ENCODE data around the gene KLHL8. TPM values are rescaled to one million over a fixed set of nuclear protein-coding genes. Genes with fewer than 3 reads are reported as not detected.

The KLHL8 gene
- total RNA-seq, 4 donors from 2014 or later: 9.4 to 18.7 (median 13.6) TPM

DNA sequence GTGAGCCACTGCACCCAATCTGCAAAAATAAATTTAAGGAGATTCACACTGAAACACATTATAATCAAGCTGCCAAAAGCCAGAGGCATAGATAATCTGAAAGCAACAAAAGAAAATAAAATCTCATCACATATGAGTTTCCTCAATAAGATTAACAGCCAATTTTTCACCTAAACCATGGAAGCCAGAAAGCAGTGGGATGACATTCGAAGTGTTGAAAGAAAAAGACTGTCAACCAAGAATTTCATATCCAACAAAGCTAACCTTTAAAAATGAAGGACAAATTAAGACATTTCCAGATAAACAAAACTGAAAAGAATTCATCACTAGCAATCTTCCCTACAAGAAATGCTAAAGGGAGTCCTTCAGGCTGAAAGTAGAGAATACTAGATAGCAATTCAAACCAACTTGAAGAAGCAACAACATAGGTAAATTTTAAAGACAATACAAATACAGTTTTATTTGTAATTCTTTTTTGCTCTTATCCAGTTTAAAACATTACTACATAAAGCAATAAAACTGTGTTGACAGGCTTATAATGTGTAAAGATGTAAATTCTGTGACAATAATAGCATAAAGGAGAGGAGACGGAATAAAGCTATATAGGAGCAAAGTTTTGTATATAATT lies 23.1 kb upstream of the KLHL8 start:
- H3K36me3 ChIP-seq: no peaks in the 10 kb centered on the region
- no peak for DNase-seq
- H3K27me3 ChIP-seq: no peaks in the 10 kb centered on the region
- intact Hi-C loops (cut with DNase I; ENCODE audit: low total_unique reads): no loop called here
- H3K4me1 ChIP-seq: peaks cover 0 to 11% (median 7%) of the 10 kb centered on the region in 4 donors
- no peak overlapping the region for H3K27ac ChIP-seq
- WGBS, 2 donors (ENCODE audit: low coverage in 1 of 2): 84 to 89% methylated on average over 2 of the region's 2 CpGs
- in situ Hi-C loops (cut with MboI; ENCODE audit: low pct_ligation_motif_present in 1 of 4, low pct_unique_long_range_greater_than_20kb in 1 of 4, low sequenced_read_pairs in 3 of 4): loop anchor here in 3 of 4 donors (25.0 kb wide), 1 partner anchor 331 kb away; no protein-coding TSS in a partner anchor
- no peak overlapping the region for H3K4me3 ChIP-seq
- TF ChIP-seq, protein P1, sequence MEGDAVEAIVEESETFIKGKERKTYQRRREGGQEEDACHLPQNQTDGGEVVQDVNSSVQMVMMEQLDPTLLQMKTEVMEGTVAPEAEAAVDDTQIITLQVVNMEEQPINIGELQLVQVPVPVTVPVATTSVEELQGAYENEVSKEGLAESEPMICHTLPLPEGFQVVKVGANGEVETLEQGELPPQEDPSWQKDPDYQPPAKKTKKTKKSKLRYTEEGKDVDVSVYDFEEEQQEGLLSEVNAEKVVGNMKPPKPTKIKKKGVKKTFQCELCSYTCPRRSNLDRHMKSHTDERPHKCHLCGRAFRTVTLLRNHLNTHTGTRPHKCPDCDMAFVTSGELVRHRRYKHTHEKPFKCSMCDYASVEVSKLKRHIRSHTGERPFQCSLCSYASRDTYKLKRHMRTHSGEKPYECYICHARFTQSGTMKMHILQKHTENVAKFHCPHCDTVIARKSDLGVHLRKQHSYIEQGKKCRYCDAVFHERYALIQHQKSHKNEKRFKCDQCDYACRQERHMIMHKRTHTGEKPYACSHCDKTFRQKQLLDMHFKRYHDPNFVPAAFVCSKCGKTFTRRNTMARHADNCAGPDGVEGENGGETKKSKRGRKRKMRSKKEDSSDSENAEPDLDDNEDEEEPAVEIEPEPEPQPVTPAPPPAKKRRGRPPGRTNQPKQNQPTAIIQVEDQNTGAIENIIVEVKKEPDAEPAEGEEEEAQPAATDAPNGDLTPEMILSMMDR (IDR thresholded peaks at IDR 0.05): no peak
- TF ChIP-seq POLR2AphosphoS5 (IDR thresholded peaks at IDR 0.05) (no peak), POLR2A (IDR thresholded peaks at IDR 0.05) (no peak), EP300 (IDR thresholded peaks at IDR 0.05; ENCODE audit: low read depth) (no peak)
- H3K9me3 ChIP-seq: peaks cover 17 to 24% of the 10 kb centered on the region in 2 donors

DNA sequence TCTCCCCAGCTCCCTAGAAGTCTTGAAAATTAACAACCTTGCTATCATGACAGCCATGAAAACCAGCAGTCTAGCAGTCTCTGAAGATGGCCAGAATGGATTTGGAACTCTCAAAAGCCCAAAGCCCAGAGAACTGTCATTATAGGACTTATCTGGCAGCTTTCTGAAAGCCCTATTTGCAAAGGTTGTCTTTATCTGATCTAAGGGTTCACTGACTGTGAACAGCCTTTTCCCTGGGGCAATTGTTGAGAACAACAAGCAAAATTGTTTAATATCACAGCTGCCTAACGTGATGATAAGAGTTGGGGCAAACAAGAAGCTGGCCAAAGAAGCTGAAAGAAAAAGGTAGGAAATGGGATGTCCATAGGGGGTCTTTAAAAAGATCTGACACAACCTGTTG lies 20.9 kb upstream of the KLHL8 start:
- intact Hi-C loops (cut with DNase I; ENCODE audit: low total_unique reads) (no loop called here), in situ Hi-C loops (cut with MboI; ENCODE audit: low pct_ligation_motif_present in 1 of 4, low pct_unique_long_range_greater_than_20kb in 1 of 4, low sequenced_read_pairs in 3 of 4) (loop anchor here in 3 of 4 donors (25.0 kb wide), 1 partner anchor 329 kb away; no protein-coding TSS in a partner anchor)
- no peak for DNase-seq
- Histone ChIP-seq H3K27me3 (no peaks in the 10 kb centered on the region), H3K27ac (no peak overlapping the region), H3K9me3 (peaks cover 17 to 24% of the 10 kb centered on the region in 2 donors), H3K36me3 (no peaks in the 10 kb centered on the region), H3K4me3 (no peak overlapping the region), H3K4me1 (peaks cover 0 to 12% (median 7%) of the 10 kb centered on the region in 4 donors)
- WGBS, 2 donors (ENCODE audit: low coverage in 1 of 2): 73 to 100% methylated on average over 1 of the region's 1 CpG
- TF ChIP-seq, protein P1 (IDR thresholded peaks at IDR 0.05): no peak
- TF ChIP-seq POLR2AphosphoS5 (IDR thresholded peaks at IDR 0.05): no peak
- no peak for TF ChIP-seq EP300 (IDR thresholded peaks at IDR 0.05; ENCODE audit: low read depth)
- TF ChIP-seq POLR2A (IDR thresholded peaks at IDR 0.05): no peak

DNA sequence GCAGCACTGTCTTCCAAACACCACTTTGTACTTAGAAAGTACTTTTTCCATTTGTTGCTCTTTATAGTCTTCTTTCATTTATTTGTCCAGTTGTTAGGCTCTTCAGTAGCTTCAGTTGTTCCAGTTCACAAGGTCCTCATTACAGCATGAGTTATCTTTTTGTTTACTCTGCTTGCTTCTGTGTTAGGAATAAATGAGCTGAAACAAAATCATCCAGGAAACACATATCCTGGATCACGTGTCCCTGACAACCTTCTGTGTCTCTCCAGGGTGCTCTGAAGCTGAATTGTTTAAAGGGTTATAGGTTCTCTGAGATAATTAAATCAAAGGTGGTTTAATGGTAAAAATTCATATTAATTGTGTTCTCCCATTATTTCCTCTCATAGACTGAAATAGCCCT lies 19.9 kb upstream of the KLHL8 start:
- intact Hi-C loops (cut with DNase I; ENCODE audit: low total_unique reads): no loop called here
- WGBS, 2 donors (ENCODE audit: low coverage in 1 of 2): 0 to 21% methylated on average over 1 of the region's 1 CpG
- no peak for DNase-seq
- Histone ChIP-seq H3K27ac (no peak overlapping the region), H3K36me3 (no peaks in the 10 kb centered on the region), H3K4me3 (no peak overlapping the region), H3K9me3 (peaks cover 17 to 24% of the 10 kb centered on the region in 2 donors), H3K27me3 (no peaks in the 10 kb centered on the region), H3K4me1 (peaks cover 2 to 14% (median 13%) of the 10 kb centered on the region in 4 donors)
- TF ChIP-seq EP300 (IDR thresholded peaks at IDR 0.05; ENCODE audit: low read depth): no peak
- TF ChIP-seq, protein P1 (IDR thresholded peaks at IDR 0.05): no peak
- no peak for TF ChIP-seq POLR2A (IDR thresholded peaks at IDR 0.05)
- in situ Hi-C loops (cut with MboI; ENCODE audit: low pct_ligation_motif_present in 1 of 4, low pct_unique_long_range_greater_than_20kb in 1 of 4, low sequenced_read_pairs in 3 of 4): loop anchor here in 3 of 4 donors (25.0 kb wide), 1 partner anchor 328 kb away; no protein-coding TSS in a partner anchor

DNA sequence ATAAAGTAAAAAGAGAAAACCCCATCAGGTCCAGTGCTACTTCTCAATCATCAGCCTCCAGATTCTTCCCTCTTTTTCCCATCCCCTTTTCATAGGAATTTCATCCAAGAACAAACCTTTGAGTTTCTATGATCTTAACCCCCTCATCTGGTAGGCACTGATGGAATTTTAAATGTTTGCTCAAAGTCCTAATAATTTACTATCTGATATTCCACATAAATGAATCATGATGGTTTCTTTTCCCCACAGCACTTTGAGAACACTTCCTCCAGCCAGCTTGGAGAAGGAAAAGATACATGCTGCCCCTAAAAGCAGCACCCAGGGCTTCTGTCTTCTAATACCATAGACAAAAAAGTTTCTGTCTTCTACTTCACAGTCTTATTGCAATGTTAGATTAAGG lies 19.4 kb upstream of the KLHL8 start:
- intact Hi-C loops (cut with DNase I; ENCODE audit: low total_unique reads) (loop anchor here (5.0 kb wide), 1 partner anchor 88 kb away; no protein-coding TSS in a partner anchor), in situ Hi-C loops (cut with MboI; ENCODE audit: low pct_ligation_motif_present in 1 of 4, low pct_unique_long_range_greater_than_20kb in 1 of 4, low sequenced_read_pairs in 3 of 4) (loop anchor here (10.0 to 25.0 kb wide), 3 partner anchors 85 to 328 kb away; no protein-coding TSS in a partner anchor)
- peaks cover 7 to 16% (median 14%) of the 10 kb centered on the region in 4 donors for H3K4me1 ChIP-seq
- H3K4me3 ChIP-seq: no peak overlapping the region
- no peaks in the 10 kb centered on the region for H3K36me3 ChIP-seq
- no peak overlapping the region for H3K27ac ChIP-seq
- H3K9me3 ChIP-seq: peaks cover 17 to 24% of the 10 kb centered on the region in 2 donors
- DNase-seq: no peak
- no peak for TF ChIP-seq POLR2A (IDR thresholded peaks at IDR 0.05)
- TF ChIP-seq, protein P1 (IDR thresholded peaks at IDR 0.05): no peak
- no peak for TF ChIP-seq POLR2AphosphoS5 (IDR thresholded peaks at IDR 0.05)
- TF ChIP-seq EP300 (IDR thresholded peaks at IDR 0.05; ENCODE audit: low read depth): no peak
- H3K27me3 ChIP-seq: no peaks in the 10 kb centered on the region

Data from transverse colon (tissue), 4 donors.